HG02852 (cell line): ENCODE data around the gene C4orf50.

ENCODE experiments used
- ATAC-seq: cut with Tn5 transposase; IDR thresholded peaks from one replicate; pipeline ENCODE4 v1.9.1; 2021; ENCODE audit warnings: mild to moderate bottlenecking, moderate library complexity; ENCODE audit not compliant: unreplicated experiment

Gene C4orf50

GRCh38 chr4:5894266-5894665 is 124.0 kb downstream of the C4orf50 start:
- no peak for ATAC-seq

- no peak for ATAC-seq
These were observed 124.6 kb downstream of the C4orf50 start for GRCh38 chr4:5893591-5893990.

- ATAC-seq: no peak
These were observed 125.1 kb downstream of the C4orf50 start, which contains the start of gene CRMP1 for GRCh38 chr4:5893004-5893580. Gene CRMP1, minus strand, starts transcription at chr4:5893086. Its CDS starts 117 bp downstream, at chr4:5892969.

GRCh38 chr4:5892323-5893003 is 125.8 kb downstream of the C4orf50 start:
- no peak for ATAC-seq

GRCh38 chr4:5891563-5892322 is 126.5 kb downstream of the C4orf50 start:
- no peak for ATAC-seq

- no peak for ATAC-seq
These were observed 128.0 kb downstream of the C4orf50 start for GRCh38 chr4:5890063-5890727.

GRCh38 chr4:5889002-5889696 is 129.1 kb downstream of the C4orf50 start:
- no peak for ATAC-seq

- ATAC-seq: no peak
These were observed 129.8 kb downstream of the C4orf50 start for GRCh38 chr4:5888222-5889001.

- no peak for ATAC-seq
These were observed 130.6 kb downstream of the C4orf50 start for GRCh38 chr4:5887361-5888221.

- no peak for ATAC-seq
These were observed 131.2 kb downstream of the C4orf50 start for GRCh38 chr4:5887011-5887360.

- no peak for ATAC-seq
These were observed 132.5 kb downstream of the C4orf50 start for GRCh38 chr4:5885733-5886132.

GRCh38 chr4:5884796-5885195 is 133.4 kb downstream of the C4orf50 start:
- no peak for ATAC-seq

GRCh38 chr4:5883916-5884315 is 134.3 kb downstream of the C4orf50 start:
- ATAC-seq: no peak

- ATAC-seq: no peak
These were observed 135.3 kb downstream of the C4orf50 start for GRCh38 chr4:5882947-5883346.

GRCh38 chr4:5881340-5881739 is 136.9 kb downstream of the C4orf50 start:
- no peak for ATAC-seq

- ATAC-seq: no peak
These were observed 139.9 kb downstream of the C4orf50 start for GRCh38 chr4:5878359-5878758.

- no peak for ATAC-seq
These were observed 140.8 kb downstream of the C4orf50 start for GRCh38 chr4:5877392-5877791.

- ATAC-seq: no peak
These were observed 143.3 kb downstream of the C4orf50 start for GRCh38 chr4:5874811-5875449.

- no peak for ATAC-seq
These were observed 147.5 kb downstream of the C4orf50 start for GRCh38 chr4:5870701-5871100.
